CD8-positive, alpha-beta memory T cell (primary cell): ENCODE data around the gene COG6. TPM values are rescaled to one million over a fixed set of nuclear protein-coding genes. Genes with fewer than 3 reads are reported as not detected.
A peak's percentile ranks its signal among the peaks of the same experiment; 100 is the strongest.

ENCODE experiments used
- CTCF ChIA-PET: fragments of 350-600 bp; sonication (Branson Sonifier 250); formaldehyde crosslinking; loops from one replicate; lab custom pipeline; 2021; ENCODE audit warnings: antibody characterized with exemption; lab: Charles Lee
- POLR2A ChIA-PET: fragments of 350-600 bp; sonication (Branson Sonifier 250); formaldehyde crosslinking; loops from one replicate; lab custom pipeline; 2021; ENCODE audit warnings: antibody characterized with exemption; lab: Charles Lee
- DNase-seq, 5 donors: peaks; one replicate each; pipeline versions ENCODE4 v3.0.0 to v3.0.0-alpha.2; 2020 to 2022; ENCODE audit warnings: mixed read lengths in 1 of 5
- H3K27ac ChIP-seq: one replicate; pipeline ENCODE4 v1.7.0; 2013; ENCODE audit warnings: low read depth, mild to moderate bottlenecking, low read length, moderate library complexity
- H3K27me3 ChIP-seq: 2 replicates; pipeline ENCODE4 v1.7.0; 2013; ENCODE audit warnings: low read length, mild to moderate bottlenecking; ENCODE audit not compliant: insufficient read depth, poor library complexity, severe bottlenecking
- H3K36me3 ChIP-seq: 2 replicates; pipeline ENCODE4 v1.7.0; 2013; ENCODE audit warnings: mild to moderate bottlenecking, low read length, moderate library complexity; ENCODE audit not compliant: insufficient read depth
- H3K4me1 ChIP-seq: 2 replicates; pipeline ENCODE4 v1.7.0; 2013; ENCODE audit warnings: mild to moderate bottlenecking, low read length, moderate library complexity; ENCODE audit not compliant: insufficient read depth
- H3K4me3 ChIP-seq: 2 replicates; pipeline ENCODE4 v1.7.0; 2013; ENCODE audit warnings: mild to moderate bottlenecking, low read length
- H3K9me3 ChIP-seq: 2 replicates; pipeline ENCODE4 v1.7.0; 2013; ENCODE audit warnings: mild to moderate bottlenecking, low read length
- H3K27ac Mint-ChIP-seq, 8 donors: one replicate each; pipeline ENCODE4 v1.8.0; 2020 to 2021; ENCODE audit warnings: mixed read lengths in 8 of 8, mild to moderate bottlenecking in 6 of 8, inconsistent platforms in 3 of 8, moderate library complexity in 3 of 8
- H3K27me3 Mint-ChIP-seq, 2 donors: one replicate each; pipeline ENCODE4 v1.8.0; 2020 to 2021; ENCODE audit warnings: mixed read lengths in 2 of 2, mild to moderate bottlenecking in 1 of 2, moderate library complexity in 1 of 2
- H3K36me3 Mint-ChIP-seq, 3 donors: one replicate each; pipeline ENCODE4 v1.8.0; 2020 to 2021; ENCODE audit warnings: mixed read lengths in 3 of 3, inconsistent platforms in 1 of 3, mild to moderate bottlenecking in 1 of 3
- H3K4me1 Mint-ChIP-seq, 3 donors: one replicate each; pipeline ENCODE4 v1.8.0; 2020 to 2021; ENCODE audit warnings: mixed read lengths in 3 of 3, inconsistent platforms in 1 of 3, mild to moderate bottlenecking in 1 of 3
- H3K4me3 Mint-ChIP-seq, 7 donors: one replicate each; pipeline ENCODE4 v1.8.0; 2020 to 2021; ENCODE audit warnings: mixed read lengths in 7 of 7, mild to moderate bottlenecking in 6 of 7, moderate library complexity in 4 of 7, inconsistent platforms in 2 of 7
- H3K9me3 Mint-ChIP-seq, 5 donors: one replicate each; pipeline ENCODE4 v1.8.0; 2020 to 2022; ENCODE audit warnings: mixed read lengths in 5 of 5, mild to moderate bottlenecking in 3 of 5, moderate library complexity in 2 of 5, inconsistent platforms in 1 of 5
- polyA plus RNA-seq: library from polyadenylated mRNA; unstranded; fragments of 300-500 nt; fragmentation: Illumina TruSeq; gene quantifications from one replicate; pipeline ENCODE4 v1.2.3, GENCODE V29; 2021
- total RNA-seq, 2 experiments: library from RNA; stranded (reverse); gene quantifications; one replicate each; pipeline ENCODE4 v1.2.3, GENCODE V29; 2021

COG6 gene
- total and polyA plus RNA-seq, 3 experiments from 2014 or later = 12.1 to 32.1 (median 25.0) TPM

GRCh38 chr13:39776439-39776838, 121.0 kb downstream of the COG6 start:
- H3K27ac ChIP-seq = no peak overlapping the region
- H3K4me1 ChIP-seq = peaks cover 22% of the 10 kb centered on the region
- no peak for DNase-seq
- Mint-ChIP-seq H3K4me1 (peaks cover 16 to 34% (median 32%) of the 10 kb centered on the region in 3 donors), H3K4me3 (no peak overlapping the region), H3K36me3 (peaks cover 0 to 7% (median 3%) of the 10 kb centered on the region in 3 donors), H3K27ac (no peak overlapping the region), H3K27me3 (peaks cover 0 to 2% of the 10 kb centered on the region in 2 donors), H3K9me3 (no peaks in the 10 kb centered on the region)
- H3K27me3 ChIP-seq = no peaks in the 10 kb centered on the region
- POLR2A ChIA-PET = no interaction called here
- no peaks in the 10 kb centered on the region for H3K9me3 ChIP-seq
- no peak overlapping the region for H3K4me3 ChIP-seq
- no peaks in the 10 kb centered on the region for H3K36me3 ChIP-seq
- CTCF ChIA-PET = interaction anchor here (1.6 kb wide), 1 partner anchor 905 kb away, joined by 7 read pairs; no protein-coding TSS in a partner anchor

GRCh38 chr13:39777021-39777420, 121.6 kb downstream of the COG6 start:
- no peak for DNase-seq
- H3K4me1 Mint-ChIP-seq = peaks cover 16 to 34% (median 32%) of the 10 kb centered on the region in 3 donors
- H3K27ac Mint-ChIP-seq = no peak overlapping the region
- Histone ChIP-seq H3K9me3 (no peaks in the 10 kb centered on the region), H3K27me3 (no peaks in the 10 kb centered on the region), H3K36me3 (no peaks in the 10 kb centered on the region), H3K27ac (no peak overlapping the region), H3K4me3 (no peak overlapping the region), H3K4me1 (peaks cover 22% of the 10 kb centered on the region)
- ChIA-PET POLR2A (interaction anchor here (0.6 kb wide), 1 partner anchor 546 kb away, joined by 6 read pairs; no protein-coding TSS in a partner anchor), CTCF (interaction anchor here (0.9 kb wide), 1 partner anchor 38 kb away, joined by 3 read pairs; no protein-coding TSS in a partner anchor)
- H3K4me3 Mint-ChIP-seq = no peak overlapping the region
- H3K27me3 Mint-ChIP-seq = peaks cover 0 to 2% of the 10 kb centered on the region in 2 donors
- H3K36me3 Mint-ChIP-seq = peaks cover 0 to 2% (median 2%) of the 10 kb centered on the region in 3 donors
- H3K9me3 Mint-ChIP-seq = no peaks in the 10 kb centered on the region

- ChIA-PET CTCF (interaction anchor here (0.9 to 1.5 kb wide), 2 partner anchors 8 to 38 kb away, joined by 3 read pairs; no protein-coding TSS in a partner anchor), POLR2A (interaction anchor here (0.6 kb wide), 1 partner anchor 546 kb away, joined by 6 read pairs; no protein-coding TSS in a partner anchor)
- DNase-seq = peak in 1 of 5 donors; percentile 19
- H3K9me3 ChIP-seq = no peaks in the 10 kb centered on the region
- no peak overlapping the region for H3K4me3 ChIP-seq
- Mint-ChIP-seq H3K9me3 (no peaks in the 10 kb centered on the region), H3K36me3 (no peaks in the 10 kb centered on the region), H3K4me1 (peaks cover 16 to 34% (median 32%) of the 10 kb centered on the region in 3 donors), H3K27ac (no peak overlapping the region), H3K27me3 (peaks cover 0 to 2% of the 10 kb centered on the region in 2 donors), H3K4me3 (no peak overlapping the region)
- H3K4me1 ChIP-seq = peaks cover 22% of the 10 kb centered on the region
- H3K36me3 ChIP-seq = no peaks in the 10 kb centered on the region
- no peaks in the 10 kb centered on the region for H3K27me3 ChIP-seq
- no peak overlapping the region for H3K27ac ChIP-seq
Observed at GRCh38 chr13:39777527-39778061, 122.1 kb downstream of the COG6 start.

GRCh38 chr13:39779337-39780265, 124.1 kb downstream of the COG6 start:
- Histone ChIP-seq H3K27me3 (no peaks in the 10 kb centered on the region), H3K4me3 (no peak overlapping the region), H3K27ac (no peak overlapping the region), H3K36me3 (no peaks in the 10 kb centered on the region), H3K9me3 (no peaks in the 10 kb centered on the region), H3K4me1 (peaks cover 22% of the 10 kb centered on the region)
- peaks cover 0 to 2% of the 10 kb centered on the region in 2 donors for H3K27me3 Mint-ChIP-seq
- ChIA-PET POLR2A (no interaction called here), CTCF (interaction anchor here (1.3 to 1.9 kb wide), 4 partner anchors 10 to 903 kb away, joined by 3 to 9 read pairs (median 4); no protein-coding TSS in a partner anchor)
- peak overlapping the region in 5 of 7 donors; percentile 3 to 54 (median 15) for H3K4me3 Mint-ChIP-seq
- no peaks in the 10 kb centered on the region for H3K9me3 Mint-ChIP-seq
- H3K36me3 Mint-ChIP-seq = no peaks in the 10 kb centered on the region
- H3K27ac Mint-ChIP-seq = peak overlapping the region; percentile 15 to 77 (median 44)
- peaks cover 16 to 34% (median 32%) of the 10 kb centered on the region in 3 donors for H3K4me1 Mint-ChIP-seq
- peak in 3 of 5 donors; percentile 31 to 66 (median 63) for DNase-seq

GRCh38 chr13:39780711-39781110, 125.2 kb downstream of the COG6 start:
- H3K27me3 Mint-ChIP-seq = peaks cover 0 to 1% of the 10 kb centered on the region in 2 donors
- Histone ChIP-seq H3K36me3 (no peaks in the 10 kb centered on the region), H3K27ac (no peak overlapping the region), H3K9me3 (no peaks in the 10 kb centered on the region), H3K4me1 (peaks cover 22% of the 10 kb centered on the region), H3K27me3 (no peaks in the 10 kb centered on the region), H3K4me3 (no peak overlapping the region)
- DNase-seq = no peak
- H3K27ac Mint-ChIP-seq = peak overlapping the region in 1 of 8 donors; percentile 17
- POLR2A ChIA-PET = no interaction called here
- H3K36me3 Mint-ChIP-seq = no peaks in the 10 kb centered on the region
- no peaks in the 10 kb centered on the region for H3K9me3 Mint-ChIP-seq
- H3K4me3 Mint-ChIP-seq = no peak overlapping the region
- H3K4me1 Mint-ChIP-seq = peaks cover 16 to 34% (median 32%) of the 10 kb centered on the region in 3 donors
- CTCF ChIA-PET = interaction anchor here (0.8 to 1.6 kb wide), 2 partner anchors 13 to 81 kb away, joined by 3 to 4 read pairs; no protein-coding TSS in a partner anchor

- no peaks in the 10 kb centered on the region for H3K36me3 Mint-ChIP-seq
- Histone ChIP-seq H3K4me1 (peaks cover 22% of the 10 kb centered on the region), H3K4me3 (no peak overlapping the region), H3K9me3 (no peaks in the 10 kb centered on the region), H3K36me3 (no peaks in the 10 kb centered on the region), H3K27ac (no peak overlapping the region), H3K27me3 (no peaks in the 10 kb centered on the region)
- ChIA-PET POLR2A (no interaction called here), CTCF (interaction anchor here (0.8 to 2.7 kb wide), 2 partner anchors 80 to 161 kb away, joined by 3 to 9 read pairs; no protein-coding TSS in a partner anchor)
- H3K4me1 Mint-ChIP-seq = peaks cover 16 to 34% (median 32%) of the 10 kb centered on the region in 3 donors
- no peak overlapping the region for H3K4me3 Mint-ChIP-seq
- H3K9me3 Mint-ChIP-seq = no peaks in the 10 kb centered on the region
- DNase-seq = no peak
- H3K27me3 Mint-ChIP-seq = peaks cover 0 to 4% of the 10 kb centered on the region in 2 donors
- no peak overlapping the region for H3K27ac Mint-ChIP-seq
Observed at GRCh38 chr13:39781381-39781780, 125.9 kb downstream of the COG6 start.

GRCh38 chr13:39783051-39783450, 127.6 kb downstream of the COG6 start:
- H3K4me1 Mint-ChIP-seq = peaks cover 12 to 22% (median 19%) of the 10 kb centered on the region in 3 donors
- ChIA-PET POLR2A (no interaction called here), CTCF (interaction anchor here (0.8 to 2.7 kb wide), 2 partner anchors 159 to 899 kb away, joined by 4 to 9 read pairs; no protein-coding TSS in a partner anchor)

More at GRCh38 chr13:39783051-39783450, 127.6 kb downstream of the COG6 start:
- no peak overlapping the region for H3K27ac Mint-ChIP-seq
- H3K27me3 Mint-ChIP-seq = peaks cover 0 to 4% of the 10 kb centered on the region in 2 donors
- H3K4me3 Mint-ChIP-seq = no peak overlapping the region
- H3K9me3 ChIP-seq = no peaks in the 10 kb centered on the region
- H3K27me3 ChIP-seq = no peaks in the 10 kb centered on the region
- H3K9me3 Mint-ChIP-seq = no peaks in the 10 kb centered on the region
- H3K27ac ChIP-seq = no peak overlapping the region
- H3K4me3 ChIP-seq = no peak overlapping the region
- no peaks in the 10 kb centered on the region for H3K36me3 ChIP-seq
- H3K36me3 Mint-ChIP-seq = peaks cover 0 to 6% (median 0%) of the 10 kb centered on the region in 3 donors
- H3K4me1 ChIP-seq = peaks cover 21% of the 10 kb centered on the region
- DNase-seq = no peak
